Endothelial cell of umbilical vein (primary cell): ENCODE results near the gene MDP1. TPM values are rescaled to one million over a fixed set of nuclear protein-coding genes. Genes with fewer than 3 reads are reported as not detected.

ENCODE experiments used
- BruUV-seq: library from RNA; stranded (reverse); fragments of 400-500 nt; replicated peaks from 2 replicates; lab custom pipeline; 2021; lab: Mats Ljungman, UMichigan
- CTCF ChIA-PET: fragments of 300-600, 350-600 bp; sonication (Branson Sonifier 250); formaldehyde crosslinking; loops from one replicate; lab custom pipeline; 2021; ENCODE audit warnings: antibody characterized with exemption, inconsistent platforms; lab: Charles Lee
- POLR2A ChIA-PET: fragments of 300-600, 350-600 bp; sonication (Branson Sonifier 250); formaldehyde crosslinking; loops from one replicate; lab custom pipeline; 2021; ENCODE audit warnings: antibody characterized with exemption, inconsistent platforms; lab: Charles Lee
- DNase-seq: peaks from one replicate; pipeline ENCODE4 v3.0.0-alpha.2; 2011; ENCODE audit warnings: low read depth, low spot score
- FAIRE-seq: peaks from 2 replicates; lab custom pipeline; 2011; peaks lifted over from hg19 to GRCh38; lab: Jason Lieb, UNC
- H2AFZ ChIP-seq: 2 replicates; pipeline ENCODE4 v1.6.0; 2012; ENCODE audit warnings: low read depth, low read length, control low read depth, inconsistent platforms
- H3K27ac ChIP-seq: 2 replicates; pipeline ENCODE4 v1.5.1; 2011; ENCODE audit warnings: low read depth, mild to moderate bottlenecking, control low read depth, low read length, moderate library complexity; ENCODE audit not compliant: insufficient read depth
- H3K27me3 ChIP-seq, 2 experiments: 2 replicates each; pipeline versions ENCODE4 v1.6.0 to v1.6.1; 2011; ENCODE audit warnings: low read length in 2 of 2, mixed read lengths in 1 of 2; ENCODE audit not compliant: control insufficient read depth in 2 of 2, insufficient read depth in 2 of 2
- H3K36me3 ChIP-seq, 2 experiments: 2 replicates in 1 of 2; 3 replicates in 1 of 2; pipeline ENCODE4 v1.5.1; 2011; ENCODE audit warnings: low read length in 2 of 2, mild to moderate bottlenecking in 1 of 2, moderate library complexity in 1 of 2; ENCODE audit not compliant: control insufficient read depth in 2 of 2, insufficient read depth in 2 of 2; ENCODE audit errors: extremely low read depth in 1 of 2
- H3K4me1 ChIP-seq: 3 replicates; pipeline ENCODE4 v1.5.1; 2011; ENCODE audit warnings: mild to moderate bottlenecking, low read length; ENCODE audit not compliant: control insufficient read depth, insufficient read depth; ENCODE audit errors: extremely low read depth
- H3K4me2 ChIP-seq: 2 replicates; pipeline ENCODE4 v1.6.1; 2011; ENCODE audit warnings: low read length, control low read depth, mixed read lengths; ENCODE audit not compliant: insufficient read depth
- H3K4me3 ChIP-seq, 3 experiments: fragments of 200-600 bp in 1 of 3; sonication (generic), shearing (Covaris generic) in 1 of 3; replicated peaks in 1 of 3; 2 replicates each; pipeline ENCODE4 v1.5.1; 2011 to 2016; ENCODE audit warnings: control low read depth in 3 of 3, low read length in 3 of 3, mild to moderate bottlenecking in 2 of 3, inconsistent platforms in 1 of 3, low read depth in 1 of 3, moderate library complexity in 1 of 3; ENCODE audit not compliant: insufficient read depth in 1 of 3
- H3K79me2 ChIP-seq: 2 replicates; pipeline ENCODE4 v1.6.0; 2012; ENCODE audit warnings: low read length, inconsistent platforms; ENCODE audit not compliant: control insufficient read depth, insufficient read depth
- H3K9ac ChIP-seq: replicated peaks from 2 replicates; pipeline ENCODE3; 2011; ENCODE audit warnings: low read length, control low read depth; ENCODE audit not compliant: insufficient read depth; ENCODE audit errors: extremely low read depth
- H3K9me1 ChIP-seq: replicated peaks from 3 replicates; pipeline ENCODE4 v1.6.0; 2011; ENCODE audit warnings: mild to moderate bottlenecking, low read length; ENCODE audit not compliant: control insufficient read depth, insufficient read depth; ENCODE audit errors: extremely low read depth
- H3K9me3 ChIP-seq: replicated peaks from 2 replicates; pipeline ENCODE4 v1.5.1; 2012; ENCODE audit warnings: low read length, inconsistent platforms; ENCODE audit not compliant: control insufficient read depth, insufficient read depth
- H4K20me1 ChIP-seq: replicated peaks from 2 replicates; pipeline ENCODE3; 2011; ENCODE audit warnings: mild to moderate bottlenecking, low read length; ENCODE audit not compliant: control insufficient read depth, insufficient read depth; ENCODE audit errors: extremely low read depth
- EZH2 ChIP-seq: IDR thresholded peaks from 2 replicates; pipeline ENCODE4 v1.6.1; 2012; ENCODE audit warnings: borderline replicate concordance, low read depth, mild to moderate bottlenecking, moderate library complexity, low read length, inconsistent platforms; ENCODE audit not compliant: severe bottlenecking
- FOS ChIP-seq: IDR thresholded peaks from 2 replicates; pipeline ENCODE4 v1.6.1; 2011; ENCODE audit warnings: mild to moderate bottlenecking, low read length, moderate library complexity, borderline replicate concordance; ENCODE audit not compliant: insufficient read depth
- GATA2 ChIP-seq: IDR thresholded peaks from 2 replicates; pipeline ENCODE4 v1.7.0; 2011; ENCODE audit warnings: low read depth, mild to moderate bottlenecking, moderate library complexity, mixed read lengths, low read length; ENCODE audit not compliant: insufficient read length, insufficient read depth
- JUN ChIP-seq: IDR thresholded peaks from 2 replicates; pipeline ENCODE4 v1.6.1; 2011; ENCODE audit warnings: borderline replicate concordance, low read depth; ENCODE audit not compliant: insufficient read length, insufficient read depth
- POLR2A ChIP-seq: IDR thresholded peaks from 2 replicates; pipeline ENCODE4 v1.6.1; 2012; ENCODE audit warnings: low read depth, mild to moderate bottlenecking, control low read depth, low read length
- dilution Hi-C: fragments of 300-500 bp; cut with MboI; formaldehyde crosslinking; loops from one replicate; pipeline ENCODE4 v1.15.0; 2019; ENCODE audit warnings: low sequenced_read_pairs; ENCODE audit not compliant: extremely low pct_ligation_motif_present
- intact Hi-C: fragments of 100-400 bp; cut with micrococcal nuclease; formaldehyde crosslinking; loops from one replicate; pipeline ENCODE4 v1.10.0; 2022
- polyA plus RNA-seq, 4 experiments: library from polyadenylated mRNA; depleted of rRNA in 3 of 4; stranded (reverse) in 3 of 4; unstranded in 1 of 4; fragments of >200 nt; gene quantifications; 2 replicates each; pipeline versions ENCODE4 v1.2.1 to v1.2.3, GENCODE V29; 2011 to 2012; ENCODE audit warnings: missing spikeins in 1 of 4
- total RNA-seq: library from RNA; stranded (reverse); gene quantifications from 2 replicates; pipeline ENCODE4 v1.2.3, GENCODE V29; 2021
- TF ChIP-seq, protein P1 (sequence below), 2 donors: IDR thresholded peaks; 1 replicate in 1 of 2; 2 replicates in 1 of 2; pipeline ENCODE4 v1.5.1; 2011; ENCODE audit warnings: low read length in 2 of 2, mild to moderate bottlenecking in 2 of 2, moderate library complexity in 2 of 2, control low read depth in 1 of 2, inconsistent platforms in 1 of 2, low read depth in 1 of 2; ENCODE audit not compliant: insufficient read depth in 1 of 2; ENCODE audit errors: extremely low read depth in 1 of 2

The MDP1 gene
- total and polyA plus RNA-seq, 2 donors (not counting 3 experiments of a cell fraction or from before 2014, with no cell fraction given): 8.1 to 22.7 TPM

DNA sequence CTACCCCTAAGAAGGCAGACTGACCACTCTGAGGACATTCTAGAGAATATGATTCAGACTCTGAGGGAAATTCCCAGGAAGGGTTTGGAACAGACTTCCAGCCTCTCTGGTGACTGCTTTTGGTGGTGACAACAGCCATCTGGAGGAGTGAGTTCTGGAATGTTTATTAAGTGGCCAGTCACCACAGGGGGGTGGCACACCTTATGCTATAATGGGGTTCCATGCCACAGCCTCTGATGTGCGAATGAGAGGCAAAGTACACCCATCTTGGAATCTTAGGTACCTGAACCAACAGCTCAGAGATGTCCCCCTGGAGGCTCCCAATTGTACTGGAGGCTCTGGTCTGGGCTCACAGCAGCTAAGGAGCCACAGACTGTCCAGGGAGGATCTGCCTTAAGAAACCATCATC lies 36.0 kb upstream of the MDP1 start:
- dilution Hi-C loops (no loop called here), intact Hi-C loops (no loop called here)
- H3K27me3 ChIP-seq: no peaks in the 10 kb centered on the region
- ChIA-PET CTCF (interaction anchor here (1.1 to 13.0 kb wide), 6 partner anchors 9 to 59 kb away, joined by 3 to 199 read pairs (median 6); partner anchors contain the start of genes CIDEB, DHRS1, LTB4R and LTB4R2), POLR2A (interaction anchor here (1.1 kb wide), 1 partner anchor 10 kb away, joined by 6 read pairs; the partner anchor contains the start of gene TINF2)
- FAIRE-seq: peak; percentile 71
- BruUV-seq: no TSS peak
- H3K4me1 ChIP-seq: no peaks in the 10 kb centered on the region
- H3K27ac ChIP-seq: no peak overlapping the region
- H3K4me2 ChIP-seq: no peak overlapping the region
- H2AFZ ChIP-seq: no peak overlapping the region
- H3K79me2 ChIP-seq: no peaks in the 10 kb centered on the region
- no peak overlapping the region for H3K9ac ChIP-seq
- TF ChIP-seq JUN: no peak
- TF ChIP-seq, protein P1, sequence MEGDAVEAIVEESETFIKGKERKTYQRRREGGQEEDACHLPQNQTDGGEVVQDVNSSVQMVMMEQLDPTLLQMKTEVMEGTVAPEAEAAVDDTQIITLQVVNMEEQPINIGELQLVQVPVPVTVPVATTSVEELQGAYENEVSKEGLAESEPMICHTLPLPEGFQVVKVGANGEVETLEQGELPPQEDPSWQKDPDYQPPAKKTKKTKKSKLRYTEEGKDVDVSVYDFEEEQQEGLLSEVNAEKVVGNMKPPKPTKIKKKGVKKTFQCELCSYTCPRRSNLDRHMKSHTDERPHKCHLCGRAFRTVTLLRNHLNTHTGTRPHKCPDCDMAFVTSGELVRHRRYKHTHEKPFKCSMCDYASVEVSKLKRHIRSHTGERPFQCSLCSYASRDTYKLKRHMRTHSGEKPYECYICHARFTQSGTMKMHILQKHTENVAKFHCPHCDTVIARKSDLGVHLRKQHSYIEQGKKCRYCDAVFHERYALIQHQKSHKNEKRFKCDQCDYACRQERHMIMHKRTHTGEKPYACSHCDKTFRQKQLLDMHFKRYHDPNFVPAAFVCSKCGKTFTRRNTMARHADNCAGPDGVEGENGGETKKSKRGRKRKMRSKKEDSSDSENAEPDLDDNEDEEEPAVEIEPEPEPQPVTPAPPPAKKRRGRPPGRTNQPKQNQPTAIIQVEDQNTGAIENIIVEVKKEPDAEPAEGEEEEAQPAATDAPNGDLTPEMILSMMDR (IDR thresholded peaks at IDR 0.05; ENCODE audit: extremely low read depth in 1 of 2, insufficient read depth in 1 of 2, low read depth in 1 of 2, low read length in 2 of 2): peak in 1 of 2 donors; percentile 2
- H4K20me1 ChIP-seq: no peaks in the 10 kb centered on the region
- H3K4me3 ChIP-seq: no peak overlapping the region
- DNase-seq: peak; percentile 12
- no peaks in the 10 kb centered on the region for H3K9me3 ChIP-seq
- peaks cover 0 to 3% of the 10 kb centered on the region in 2 experiments for H3K36me3 ChIP-seq
- H3K9me1 ChIP-seq: no peaks in the 10 kb centered on the region

DNA sequence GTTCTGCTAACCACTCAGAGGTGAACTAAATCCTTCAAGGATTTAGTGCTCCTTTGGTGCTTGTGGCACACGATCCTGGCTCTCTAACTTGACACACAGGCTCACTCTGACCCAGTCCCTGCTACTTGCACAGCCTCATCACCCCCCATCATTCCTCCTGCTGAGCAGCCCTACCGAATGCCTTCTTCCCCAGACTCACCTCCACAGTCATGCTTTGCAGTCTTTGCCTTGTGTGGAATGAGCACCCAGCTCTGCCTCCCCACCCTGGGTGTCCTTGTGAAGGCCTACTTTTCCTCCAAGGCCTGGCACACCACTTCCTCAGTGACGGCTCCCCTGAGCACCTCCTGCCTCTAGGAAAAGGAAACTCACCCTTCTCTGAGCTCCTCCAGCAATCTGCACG lies 34.5 kb upstream of the MDP1 start:
- no peak for FAIRE-seq
- intact Hi-C loops: no loop called here

More for the DNA sequence above, 34.5 kb upstream of the MDP1 start:
- Histone ChIP-seq H3K27ac (no peak overlapping the region), H3K4me3 (no peak overlapping the region), H2AFZ (no peak overlapping the region), H3K9me3 (no peaks in the 10 kb centered on the region), H4K20me1 (no peaks in the 10 kb centered on the region), H3K36me3 (peaks cover 0 to 3% of the 10 kb centered on the region in 2 experiments), H3K4me2 (no peak overlapping the region), H3K9ac (no peak overlapping the region), H3K79me2 (no peaks in the 10 kb centered on the region), H3K27me3 (no peaks in the 10 kb centered on the region), H3K9me1 (no peaks in the 10 kb centered on the region), H3K4me1 (no peaks in the 10 kb centered on the region)
- dilution Hi-C loops: no loop called here
- TF ChIP-seq POLR2A: no peak
- TF ChIP-seq EZH2: no peak
- no peak for TF ChIP-seq GATA2
- TF ChIP-seq FOS: no peak
- TF ChIP-seq JUN: no peak
- POLR2A ChIA-PET: no interaction called here
- DNase-seq: no peak
- BruUV-seq: no TSS peak
- CTCF ChIA-PET: interaction anchor here (1.0 to 13.0 kb wide), 4 partner anchors 30 to 58 kb away, joined by 3 to 199 read pairs (median 6); partner anchors contain the start of genes CIDEB, DHRS1, MDP1 and NOP9
